GM23248 (cell line): Measurements from ENCODE around the gene ANKS1B.

Experiments
- EZH2 ChIP-seq: fragments of 200-600 bp; sonication (generic); IDR thresholded peaks from 2 replicates; pipeline ENCODE4 v1.6.1; 2018; ENCODE audit warnings: antibody characterized with exemption, mild to moderate bottlenecking; ENCODE audit not compliant: insufficient read depth, poor library complexity, severe bottlenecking
- EZH2phosphoT487 ChIP-seq: fragments of 200-600 bp; sonication (generic); IDR thresholded peaks from 2 replicates; pipeline ENCODE4 v1.6.1; 2018; ENCODE audit warnings: antibody characterized with exemption, moderate library complexity, mild to moderate bottlenecking, low read depth; ENCODE audit not compliant: insufficient read depth

DNA sequence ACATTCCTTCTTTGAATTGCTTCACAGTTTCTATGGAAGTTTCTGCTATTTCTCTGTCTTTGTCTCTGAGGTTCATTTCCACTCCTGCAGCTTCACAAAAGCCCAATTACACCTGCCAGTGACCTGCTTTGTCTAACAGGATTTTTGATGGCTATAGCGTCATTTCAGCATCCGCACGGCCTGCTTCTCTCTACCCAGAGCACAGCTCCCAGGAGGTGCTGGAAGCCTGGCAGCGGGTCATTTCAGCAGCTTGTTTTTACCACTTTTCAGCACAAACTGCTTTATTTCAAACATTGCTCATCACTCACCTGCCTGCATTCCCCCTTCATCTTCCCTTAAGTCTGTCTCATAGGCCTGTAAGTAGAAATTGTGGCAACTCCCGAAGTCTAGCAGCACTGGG lies 771.7 kb downstream of the ANKS1B start:
- no peak for TF ChIP-seq EZH2phosphoT487
- no peak for TF ChIP-seq EZH2
